ENCODE measurements around the gene EVA1A.
A peak's percentile ranks its signal among the peaks of the same experiment; 100 is the strongest.

EVA1A gene

GRCh38 chr2:75527676-75528075 is 33.1 kb downstream of the EVA1A start:
- Histone ChIP-seq H2AFZ (ENCODE audit: low read depth, low read length) (no peak overlapping the region), H4K20me1 (ENCODE audit: insufficient read depth, low read length) (0 out of 2 replicates have a peak, but pooled peaks cover 11% of the 10 kb centered on the region)
- no peak for ATAC-seq (ENCODE audit: insufficient read depth, low read depth)

GRCh38 chr2:75526842-75527241 is 33.9 kb downstream of the EVA1A start:
- TF ChIP-seq CTCF (IDR thresholded peaks at IDR 0.05; ENCODE audit: borderline replicate concordance, extremely low read depth, low read length, poor library complexity, severe bottlenecking), result no peak
- TF ChIP-seq EZH2 (IDR thresholded peaks at IDR 0.05; ENCODE audit: borderline replicate concordance, low read depth, low read length, severe bottlenecking), result no peak
- H4K20me1 ChIP-seq (ENCODE audit: insufficient read depth, low read length), result 0 out of 2 replicates have a peak, but pooled peaks cover 11% of the 10 kb centered on the region

More at GRCh38 chr2:75527676-75528075, 33.1 kb downstream of the EVA1A start:
- Histone ChIP-seq H3K36me3 (ENCODE audit: insufficient read depth, low read length) (peaks cover 12% of the 10 kb centered on the region), H3K79me2 (ENCODE audit: insufficient read depth, low read length) (peaks cover 90% of the 10 kb centered on the region), H3K9me3 (ENCODE audit: insufficient read depth, low read length, severe bottlenecking) (no peaks in the 10 kb centered on the region), H3K9ac (ENCODE audit: low read depth, low read length) (no peak overlapping the region), H3K27me3 (ENCODE audit: insufficient read depth, low read length, poor library complexity) (no peaks in the 10 kb centered on the region), H3K4me1 (ENCODE audit: insufficient read depth, low read length) (peaks cover 71% of the 10 kb centered on the region), H3K4me3 (ENCODE audit: low read depth in 1 of 2, low read length in 2 of 2) (no peak overlapping the region), H3K4me2 (ENCODE audit: insufficient read depth, low read length) (no peak overlapping the region), H3K27ac (ENCODE audit: low read length) (peak overlapping the region; percentile 53; the same call in 1 of the 2 replicates)
- TF ChIP-seq CTCF (IDR thresholded peaks at IDR 0.05; ENCODE audit: borderline replicate concordance, extremely low read depth, low read length, poor library complexity, severe bottlenecking) (no peak), EZH2 (IDR thresholded peaks at IDR 0.05; ENCODE audit: borderline replicate concordance, low read depth, low read length, severe bottlenecking) (no peak)
- no peak for DNase-seq

GRCh38 chr2:75525434-75526310 is 35.1 kb downstream of the EVA1A start:
- DNase-seq, result no peak
- TF ChIP-seq EZH2 (IDR thresholded peaks at IDR 0.05; ENCODE audit: borderline replicate concordance, low read depth, low read length, severe bottlenecking), result no peak
- TF ChIP-seq CTCF (IDR thresholded peaks at IDR 0.05; ENCODE audit: borderline replicate concordance, extremely low read depth, low read length, poor library complexity, severe bottlenecking), result no peak
- H3K9ac ChIP-seq (ENCODE audit: low read depth, low read length), result no peak overlapping the region
- peaks cover 75% of the 10 kb centered on the region for H3K4me1 ChIP-seq (ENCODE audit: insufficient read depth, low read length)
- peak overlapping the region; percentile 63 for H3K27ac ChIP-seq (ENCODE audit: low read length)
- no peaks in the 10 kb centered on the region for H3K27me3 ChIP-seq (ENCODE audit: insufficient read depth, low read length, poor library complexity)
- peaks cover 80% of the 10 kb centered on the region for H3K79me2 ChIP-seq (ENCODE audit: insufficient read depth, low read length)
- 0 out of 2 replicates have a peak, but pooled peaks cover 11% of the 10 kb centered on the region for H4K20me1 ChIP-seq (ENCODE audit: insufficient read depth, low read length)
- no peak overlapping the region for H2AFZ ChIP-seq (ENCODE audit: low read depth, low read length)
- ATAC-seq (ENCODE audit: insufficient read depth, low read depth), result no peak
- peaks cover 23% of the 10 kb centered on the region for H3K36me3 ChIP-seq (ENCODE audit: insufficient read depth, low read length)
- peak overlapping the region; percentile 44; the same call in 1 of the 2 replicates for H3K4me2 ChIP-seq (ENCODE audit: insufficient read depth, low read length)
- H3K4me3 ChIP-seq (ENCODE audit: low read depth in 1 of 2, low read length in 2 of 2), result peak overlapping the region in 1 of 2 experiments; percentile 23; a peak in 1 of 4 replicates
- H3K9me3 ChIP-seq (ENCODE audit: insufficient read depth, low read length, severe bottlenecking), result no peaks in the 10 kb centered on the region

More at GRCh38 chr2:75526842-75527241, 33.9 kb downstream of the EVA1A start:
- Histone ChIP-seq H3K4me2 (ENCODE audit: insufficient read depth, low read length) (peak overlapping the region; percentile 4; the same call in 1 of the 2 replicates), H3K36me3 (ENCODE audit: insufficient read depth, low read length) (peaks cover 20% of the 10 kb centered on the region), H3K27me3 (ENCODE audit: insufficient read depth, low read length, poor library complexity) (no peaks in the 10 kb centered on the region), H3K9me3 (ENCODE audit: insufficient read depth, low read length, severe bottlenecking) (no peaks in the 10 kb centered on the region), H3K27ac (ENCODE audit: low read length) (peak overlapping the region; percentile 37), H3K4me1 (ENCODE audit: insufficient read depth, low read length) (peaks cover 75% of the 10 kb centered on the region), H3K9ac (ENCODE audit: low read depth, low read length) (no peak overlapping the region), H3K79me2 (ENCODE audit: insufficient read depth, low read length) (peaks cover 89% of the 10 kb centered on the region), H3K4me3 (ENCODE audit: low read depth in 1 of 2, low read length in 2 of 2) (no peak overlapping the region), H2AFZ (ENCODE audit: low read depth, low read length) (no peak overlapping the region)
- ATAC-seq (ENCODE audit: insufficient read depth, low read depth) (no peak), DNase-seq (no peak)
